ENCODE results near the gene GPX3. TPM values are rescaled to one million over a fixed set of nuclear protein-coding genes. Genes with fewer than 3 reads are reported as not detected.

GPX3 gene
- total RNA-seq, 1 experiment from 2014 or later = 20.4 TPM

DNA sequence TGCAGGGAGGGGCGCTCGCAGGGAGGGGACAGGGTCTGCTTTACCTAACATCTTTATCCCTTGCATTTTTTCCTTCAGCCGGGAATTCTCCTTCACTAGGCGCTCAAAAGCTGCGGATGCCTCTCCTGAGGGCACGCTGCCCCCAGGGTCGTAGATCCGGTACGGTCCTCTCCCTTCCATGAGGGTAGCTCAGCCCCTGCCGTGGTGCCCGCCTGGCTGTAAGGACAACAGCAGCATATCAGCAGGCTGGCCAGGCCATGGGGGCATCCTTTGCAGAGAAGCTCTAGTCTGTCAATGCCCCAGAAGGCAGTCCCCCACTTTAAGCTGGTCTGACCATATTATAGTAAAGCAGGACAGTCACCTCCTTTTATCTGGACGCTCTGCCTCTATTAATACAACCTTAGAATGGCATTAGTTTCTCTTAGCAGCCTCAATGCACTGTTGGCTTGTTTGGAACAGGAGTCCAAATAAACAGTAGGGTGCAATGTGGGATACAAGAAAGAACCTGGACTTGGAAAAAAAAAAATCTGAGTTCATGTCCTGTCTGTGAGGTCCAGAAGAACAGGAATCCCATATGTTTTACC is 44.6 kb downstream of the GPX3 start:
- Histone ChIP-seq H3K79me2 (ENCODE audit: insufficient read depth, low read length) (no peaks in the 10 kb centered on the region), H3K4ac (ENCODE audit: low read depth, low read length) (no peak overlapping the region)

More for the DNA sequence above, 44.6 kb downstream of the GPX3 start:
- Histone ChIP-seq H3K14ac (ENCODE audit: insufficient read depth, low read length) (no peak overlapping the region), H3K18ac (ENCODE audit: insufficient read length, low read depth, low read length) (no peak overlapping the region), H2AFZ (ENCODE audit: low read length) (no peak overlapping the region), H2BK120ac (ENCODE audit: low read depth, low read length, poor library complexity, severe bottlenecking) (no peak overlapping the region), H4K91ac (ENCODE audit: insufficient read length, low read depth, low read length) (no peak overlapping the region), H2BK12ac (ENCODE audit: insufficient read length, low read depth, low read length) (no peak overlapping the region), H2BK15ac (ENCODE audit: low read depth, low read length) (no peak overlapping the region), H2BK5ac (ENCODE audit: insufficient read length, low read length) (no peak overlapping the region), H2BK20ac (ENCODE audit: low read depth, low read length, poor library complexity, severe bottlenecking) (no peak overlapping the region), H4K8ac (replicated peaks; ENCODE audit: insufficient read length, low read depth, low read length) (no peak overlapping the region), H3K79me1 (ENCODE audit: insufficient read depth, low read depth, low read length, poor library complexity, severe bottlenecking) (no peaks in the 10 kb centered on the region), H2AK5ac (ENCODE audit: insufficient read length, low read length) (no peak overlapping the region), H3K27ac (ENCODE audit: insufficient read length, low read depth, low read length) (no peak overlapping the region), H3K4me1 (ENCODE audit: insufficient read depth, low read length) (no peaks in the 10 kb centered on the region), H3T11ph (ENCODE audit: low read length) (no peak overlapping the region), H3K27me3 (ENCODE audit: insufficient read depth, low read length) (no peaks in the 10 kb centered on the region), H3K9ac (ENCODE audit: extremely low read depth, insufficient read length, low read length) (no peak overlapping the region), H3K9me3 (ENCODE audit: control insufficient read depth, low read depth, low read length) (no peaks in the 10 kb centered on the region), H3K4me2 (ENCODE audit: insufficient read depth, insufficient read length, low read length) (no peak overlapping the region), H3K23ac (ENCODE audit: insufficient read length, low read depth, low read length) (no peak overlapping the region), H3K23me2 (ENCODE audit: insufficient read length, low read depth, low read length, poor library complexity, severe bottlenecking) (no peaks in the 10 kb centered on the region), H4K20me1 (ENCODE audit: control insufficient read depth, insufficient read depth, insufficient read length) (no peaks in the 10 kb centered on the region), H3K56ac (ENCODE audit: insufficient read length, low read depth, low read length) (no peak overlapping the region), H4K5ac (ENCODE audit: insufficient read length, low read depth, low read length) (no peak overlapping the region)
- Mint-ChIP-seq H3K36me3 (ENCODE audit: insufficient read depth in 1 of 3, low read depth in 3 of 3) (peaks cover 2 to 26% (median 24%) of the 10 kb centered on the region in 3 experiments), H3K9me3 (no peaks in the 10 kb centered on the region), H3K4me3 (no peak overlapping the region), H3K4me1 (peaks cover 21 to 24% of the 10 kb centered on the region in 2 experiments), H3K27ac (peak overlapping the region in 1 of 3 experiments; percentile 47; a peak in 2 of 7 replicates), H3K27me3 (ENCODE audit: low read depth) (no peaks in the 10 kb centered on the region)
- DNase-seq = no peak
- TF ChIP-seq, protein P1, sequence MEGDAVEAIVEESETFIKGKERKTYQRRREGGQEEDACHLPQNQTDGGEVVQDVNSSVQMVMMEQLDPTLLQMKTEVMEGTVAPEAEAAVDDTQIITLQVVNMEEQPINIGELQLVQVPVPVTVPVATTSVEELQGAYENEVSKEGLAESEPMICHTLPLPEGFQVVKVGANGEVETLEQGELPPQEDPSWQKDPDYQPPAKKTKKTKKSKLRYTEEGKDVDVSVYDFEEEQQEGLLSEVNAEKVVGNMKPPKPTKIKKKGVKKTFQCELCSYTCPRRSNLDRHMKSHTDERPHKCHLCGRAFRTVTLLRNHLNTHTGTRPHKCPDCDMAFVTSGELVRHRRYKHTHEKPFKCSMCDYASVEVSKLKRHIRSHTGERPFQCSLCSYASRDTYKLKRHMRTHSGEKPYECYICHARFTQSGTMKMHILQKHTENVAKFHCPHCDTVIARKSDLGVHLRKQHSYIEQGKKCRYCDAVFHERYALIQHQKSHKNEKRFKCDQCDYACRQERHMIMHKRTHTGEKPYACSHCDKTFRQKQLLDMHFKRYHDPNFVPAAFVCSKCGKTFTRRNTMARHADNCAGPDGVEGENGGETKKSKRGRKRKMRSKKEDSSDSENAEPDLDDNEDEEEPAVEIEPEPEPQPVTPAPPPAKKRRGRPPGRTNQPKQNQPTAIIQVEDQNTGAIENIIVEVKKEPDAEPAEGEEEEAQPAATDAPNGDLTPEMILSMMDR (conservative IDR thresholded peaks at IDR 0.05) = no peak
- WGBS (ENCODE audit: extremely low coverage, insufficient read length, low lambda C conversion rate) = no CpG with 5 or more reads among the region's 12 CpGs

All from H9 (cell line).